GM23338 (cell line): ENCODE results near the gene CEMIP2.

ENCODE experiments used
- CREB1 ChIP-seq: fragments of 250-450 bp; sonication (Bioruptor Pico); IDR thresholded peaks from 2 replicates; pipeline ENCODE4 v1.5.0; 2020; ENCODE audit warnings: low read depth, mild to moderate bottlenecking, moderate library complexity
- CTCF ChIP-seq, 2 experiments: fragments of 200-600 bp in 1 of 2; sonication (generic) in 1 of 2; conservative IDR thresholded peaks; 2 replicates each; pipeline versions ENCODE4 v1.5.1 to v1.6.1; 2016 to 2017; ENCODE audit warnings: antibody characterized with exemption in 2 of 2, low read depth in 2 of 2, mild to moderate bottlenecking in 2 of 2, moderate library complexity in 1 of 2
- EZH2 ChIP-seq: fragments of 200-600 bp; sonication (generic); IDR thresholded peaks from one replicate; pipeline ENCODE4 v1.8.0; 2017; ENCODE audit warnings: antibody characterized with exemption, mild to moderate bottlenecking, low read depth; ENCODE audit not compliant: unreplicated experiment
- EZH2phosphoT487 ChIP-seq: fragments of 200-600 bp; sonication (generic); IDR thresholded peaks from one replicate; pipeline ENCODE4 v1.8.1; 2018; ENCODE audit warnings: antibody characterized with exemption; ENCODE audit not compliant: unreplicated experiment
- JUNB ChIP-seq: IDR thresholded peaks from one replicate; pipeline ENCODE4 v1.6.1; 2016; ENCODE audit warnings: antibody characterized with exemption; ENCODE audit not compliant: unreplicated experiment
- POLR2AphosphoS5 ChIP-seq: IDR thresholded peaks from 2 replicates; pipeline ENCODE4 v1.6.1; 2016; ENCODE audit warnings: antibody characterized with exemption, low read depth
- STAT1 ChIP-seq: IDR thresholded peaks from one replicate; pipeline ENCODE4 v1.6.1; 2016; ENCODE audit warnings: antibody characterized with exemption; ENCODE audit not compliant: unreplicated experiment
- ZNF114 ChIP-seq: fragments of 250-450 bp; sonication (Bioruptor Pico); IDR thresholded peaks from 2 replicates; pipeline ENCODE4 v1.5.0; 2020; ENCODE audit warnings: mild to moderate bottlenecking, moderate library complexity
- ZNF331 ChIP-seq: fragments of 250-450 bp; sonication (Bioruptor Pico); IDR thresholded peaks from 2 replicates; pipeline ENCODE4 v1.5.0; 2020; ENCODE audit warnings: low read depth, mild to moderate bottlenecking, moderate library complexity
- TF ChIP-seq, protein P1 (sequence below): IDR thresholded peaks from one replicate; pipeline ENCODE4 v1.6.1; 2018; ENCODE audit warnings: antibody characterized with exemption; ENCODE audit not compliant: unreplicated experiment

DNA sequence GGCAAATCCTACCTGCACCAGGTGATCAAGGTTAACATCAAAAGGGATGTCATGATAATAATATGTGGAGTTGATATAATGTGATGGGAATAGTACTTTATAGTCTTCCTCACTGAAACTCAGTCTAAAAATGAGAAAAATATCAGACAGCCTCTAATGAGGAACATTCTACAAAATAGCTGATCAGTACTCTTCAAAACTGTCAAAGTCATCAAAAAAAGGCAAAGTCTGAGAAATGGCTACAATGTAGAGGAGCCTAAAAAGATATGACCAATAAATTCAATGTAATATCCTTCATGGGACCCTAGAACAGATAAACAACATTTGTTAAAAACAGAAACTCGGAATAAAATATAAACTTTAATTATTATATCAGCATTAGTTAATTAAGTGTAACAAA is 95.7 kb downstream of the CEMIP2 start:
- no peak for TF ChIP-seq EZH2
- TF ChIP-seq CTCF (conservative IDR thresholded peaks at IDR 0.05; ENCODE audit: low read depth in 2 of 2) = no peak
- no peak for TF ChIP-seq EZH2phosphoT487
- TF ChIP-seq JUNB = no peak
- TF ChIP-seq ZNF114 (CRISPR knock-in tag) = no peak
- TF ChIP-seq STAT1 = no peak
- TF ChIP-seq CREB1 (CRISPR knock-in tag) = no peak
- TF ChIP-seq POLR2AphosphoS5 = no peak
- TF ChIP-seq, protein P1, sequence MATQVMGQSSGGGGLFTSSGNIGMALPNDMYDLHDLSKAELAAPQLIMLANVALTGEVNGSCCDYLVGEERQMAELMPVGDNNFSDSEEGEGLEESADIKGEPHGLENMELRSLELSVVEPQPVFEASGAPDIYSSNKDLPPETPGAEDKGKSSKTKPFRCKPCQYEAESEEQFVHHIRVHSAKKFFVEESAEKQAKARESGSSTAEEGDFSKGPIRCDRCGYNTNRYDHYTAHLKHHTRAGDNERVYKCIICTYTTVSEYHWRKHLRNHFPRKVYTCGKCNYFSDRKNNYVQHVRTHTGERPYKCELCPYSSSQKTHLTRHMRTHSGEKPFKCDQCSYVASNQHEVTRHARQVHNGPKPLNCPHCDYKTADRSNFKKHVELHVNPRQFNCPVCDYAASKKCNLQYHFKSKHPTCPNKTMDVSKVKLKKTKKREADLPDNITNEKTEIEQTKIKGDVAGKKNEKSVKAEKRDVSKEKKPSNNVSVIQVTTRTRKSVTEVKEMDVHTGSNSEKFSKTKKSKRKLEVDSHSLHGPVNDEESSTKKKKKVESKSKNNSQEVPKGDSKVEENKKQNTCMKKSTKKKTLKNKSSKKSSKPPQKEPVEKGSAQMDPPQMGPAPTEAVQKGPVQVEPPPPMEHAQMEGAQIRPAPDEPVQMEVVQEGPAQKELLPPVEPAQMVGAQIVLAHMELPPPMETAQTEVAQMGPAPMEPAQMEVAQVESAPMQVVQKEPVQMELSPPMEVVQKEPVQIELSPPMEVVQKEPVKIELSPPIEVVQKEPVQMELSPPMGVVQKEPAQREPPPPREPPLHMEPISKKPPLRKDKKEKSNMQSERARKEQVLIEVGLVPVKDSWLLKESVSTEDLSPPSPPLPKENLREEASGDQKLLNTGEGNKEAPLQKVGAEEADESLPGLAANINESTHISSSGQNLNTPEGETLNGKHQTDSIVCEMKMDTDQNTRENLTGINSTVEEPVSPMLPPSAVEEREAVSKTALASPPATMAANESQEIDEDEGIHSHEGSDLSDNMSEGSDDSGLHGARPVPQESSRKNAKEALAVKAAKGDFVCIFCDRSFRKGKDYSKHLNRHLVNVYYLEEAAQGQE = no peak
- TF ChIP-seq ZNF331 (CRISPR knock-in tag) = no peak
